VCaP (cell line): Measurements from ENCODE around the gene CALCR.

Experiments
- H3K27ac ChIP-seq: fragments of 450-650 bp; 2 replicates; pipeline ENCODE4 v1.5.1; 2017
- TF ChIP-seq, protein P1 (sequence below): fragments of 450-650 bp; conservative IDR thresholded peaks from 2 replicates; pipeline ENCODE4 v1.5.1; 2017; ENCODE audit warnings: mild to moderate bottlenecking, moderate library complexity

CALCR gene

DNA sequence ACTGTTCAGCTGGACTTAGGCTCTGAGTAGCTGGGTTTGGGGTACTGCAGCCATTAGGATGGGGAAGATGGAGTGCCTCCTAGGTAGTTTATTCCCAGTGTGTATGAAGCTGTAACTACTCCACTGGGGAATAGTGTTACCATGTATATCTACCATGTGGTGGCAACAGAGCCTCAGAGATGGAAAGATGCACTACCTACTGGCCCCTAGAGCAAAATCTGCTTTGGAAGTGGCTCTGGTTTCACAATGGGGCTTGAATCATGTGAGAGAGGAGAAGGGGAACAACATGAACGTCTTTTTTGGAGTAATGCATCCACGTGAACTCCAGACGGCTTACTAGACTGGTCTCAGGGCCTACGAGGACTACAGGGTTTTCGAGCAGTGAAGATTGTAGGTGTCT is 167.3 kb downstream of the CALCR start:
- H3K27ac ChIP-seq = no peak overlapping the region
- TF ChIP-seq, protein P1, sequence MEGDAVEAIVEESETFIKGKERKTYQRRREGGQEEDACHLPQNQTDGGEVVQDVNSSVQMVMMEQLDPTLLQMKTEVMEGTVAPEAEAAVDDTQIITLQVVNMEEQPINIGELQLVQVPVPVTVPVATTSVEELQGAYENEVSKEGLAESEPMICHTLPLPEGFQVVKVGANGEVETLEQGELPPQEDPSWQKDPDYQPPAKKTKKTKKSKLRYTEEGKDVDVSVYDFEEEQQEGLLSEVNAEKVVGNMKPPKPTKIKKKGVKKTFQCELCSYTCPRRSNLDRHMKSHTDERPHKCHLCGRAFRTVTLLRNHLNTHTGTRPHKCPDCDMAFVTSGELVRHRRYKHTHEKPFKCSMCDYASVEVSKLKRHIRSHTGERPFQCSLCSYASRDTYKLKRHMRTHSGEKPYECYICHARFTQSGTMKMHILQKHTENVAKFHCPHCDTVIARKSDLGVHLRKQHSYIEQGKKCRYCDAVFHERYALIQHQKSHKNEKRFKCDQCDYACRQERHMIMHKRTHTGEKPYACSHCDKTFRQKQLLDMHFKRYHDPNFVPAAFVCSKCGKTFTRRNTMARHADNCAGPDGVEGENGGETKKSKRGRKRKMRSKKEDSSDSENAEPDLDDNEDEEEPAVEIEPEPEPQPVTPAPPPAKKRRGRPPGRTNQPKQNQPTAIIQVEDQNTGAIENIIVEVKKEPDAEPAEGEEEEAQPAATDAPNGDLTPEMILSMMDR = no peak

DNA sequence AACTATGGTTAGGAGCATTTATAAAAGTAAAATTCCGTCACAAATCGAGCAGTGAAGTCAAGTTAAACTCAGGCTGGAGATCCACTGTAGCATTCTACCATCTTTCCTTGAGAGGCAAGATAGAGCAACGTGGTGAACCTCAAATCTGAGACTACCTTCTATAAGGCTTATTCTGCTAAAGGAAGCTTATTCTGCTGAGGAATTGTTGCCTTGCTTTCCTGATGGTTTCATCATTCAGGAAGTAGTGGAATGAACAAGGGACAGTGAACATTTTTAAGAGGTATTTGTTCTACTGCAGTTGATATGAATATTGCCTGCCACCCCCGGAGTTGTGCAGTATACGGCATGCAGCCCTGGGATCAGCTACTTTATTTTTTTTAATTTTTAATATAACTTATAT is 171.6 kb downstream of the CALCR start:
- TF ChIP-seq, protein P1 = no peak
- no peak overlapping the region for H3K27ac ChIP-seq

DNA sequence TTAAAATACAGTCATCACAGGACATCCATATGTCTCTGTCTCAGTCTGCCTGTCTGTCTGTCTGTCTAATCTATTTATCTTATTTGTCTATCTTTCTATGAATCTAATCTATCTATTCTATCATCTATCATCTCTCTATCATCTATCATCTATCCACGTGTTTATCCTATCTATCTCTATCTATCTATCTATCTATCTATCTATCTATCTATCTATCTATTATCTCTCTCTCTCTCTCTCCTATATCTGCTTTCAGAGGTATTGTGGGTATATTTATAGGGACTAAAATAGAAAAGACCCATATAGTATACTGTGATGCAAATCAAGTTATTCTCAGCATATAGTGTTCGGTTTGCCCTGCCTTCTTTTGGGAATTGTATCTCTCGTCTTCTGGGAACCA is 174.9 kb downstream of the CALCR start:
- no peak overlapping the region for H3K27ac ChIP-seq
- TF ChIP-seq, protein P1 = no peak

DNA sequence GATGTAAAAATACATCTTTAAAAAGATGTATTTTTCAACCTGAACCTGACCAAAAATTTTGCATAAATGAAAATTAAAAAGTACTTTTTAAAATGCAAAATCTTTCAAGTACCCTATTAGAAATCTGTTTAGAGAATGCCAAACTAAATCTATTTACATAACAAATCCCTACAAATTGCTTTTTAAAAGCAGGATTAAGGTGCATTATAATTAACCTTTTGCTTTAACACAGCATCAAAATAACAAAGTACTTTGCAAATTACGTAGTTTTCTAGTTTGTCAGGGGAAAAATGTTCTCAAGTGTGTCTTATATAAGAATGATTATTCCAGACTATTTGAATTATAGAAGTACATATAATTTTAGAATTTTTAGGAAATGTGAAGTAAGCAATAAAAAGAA is 181.5 kb downstream of the CALCR start:
- no peak overlapping the region for H3K27ac ChIP-seq
- TF ChIP-seq, protein P1 = no peak

DNA sequence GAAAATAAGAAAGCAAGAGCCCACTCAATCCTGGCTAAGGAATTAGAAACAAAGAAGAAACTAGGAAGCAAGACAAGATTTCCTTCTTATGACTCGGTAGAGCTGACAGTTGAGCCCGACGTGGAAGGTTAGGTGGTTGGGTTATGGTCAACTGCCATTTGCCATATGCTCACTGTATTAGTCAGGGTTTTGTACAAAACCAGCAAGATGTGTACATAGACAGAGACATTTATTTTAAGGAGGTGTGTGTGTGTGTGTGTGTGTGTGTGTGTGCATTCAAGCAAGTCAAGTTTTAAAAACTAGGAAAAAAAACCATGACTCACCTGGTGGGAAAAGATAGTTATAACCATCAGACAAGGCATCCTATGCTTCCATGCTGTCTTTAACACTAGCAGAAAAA is 183.9 kb downstream of the CALCR start:
- H3K27ac ChIP-seq = no peak overlapping the region
- TF ChIP-seq, protein P1 = no peak

DNA sequence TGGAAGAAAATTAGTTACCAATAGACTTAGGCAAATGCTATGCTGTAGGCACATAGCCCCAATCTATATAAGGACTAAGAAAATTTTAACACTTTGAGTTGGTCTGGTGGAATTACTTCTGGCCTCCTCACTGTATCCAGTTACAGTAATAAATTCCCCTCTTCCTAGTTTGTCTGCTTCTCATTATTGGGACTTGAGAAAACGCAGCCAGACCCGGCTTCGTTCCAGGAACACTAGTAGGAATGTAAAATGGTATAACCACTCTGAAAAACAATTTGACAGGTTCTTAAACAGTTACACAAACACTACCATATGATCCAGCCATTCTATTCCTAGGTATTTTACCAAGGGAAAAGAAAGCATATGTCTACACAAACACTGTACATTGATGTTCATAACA is 192.2 kb downstream of the CALCR start:
- TF ChIP-seq, protein P1 = no peak
- no peak overlapping the region for H3K27ac ChIP-seq

DNA sequence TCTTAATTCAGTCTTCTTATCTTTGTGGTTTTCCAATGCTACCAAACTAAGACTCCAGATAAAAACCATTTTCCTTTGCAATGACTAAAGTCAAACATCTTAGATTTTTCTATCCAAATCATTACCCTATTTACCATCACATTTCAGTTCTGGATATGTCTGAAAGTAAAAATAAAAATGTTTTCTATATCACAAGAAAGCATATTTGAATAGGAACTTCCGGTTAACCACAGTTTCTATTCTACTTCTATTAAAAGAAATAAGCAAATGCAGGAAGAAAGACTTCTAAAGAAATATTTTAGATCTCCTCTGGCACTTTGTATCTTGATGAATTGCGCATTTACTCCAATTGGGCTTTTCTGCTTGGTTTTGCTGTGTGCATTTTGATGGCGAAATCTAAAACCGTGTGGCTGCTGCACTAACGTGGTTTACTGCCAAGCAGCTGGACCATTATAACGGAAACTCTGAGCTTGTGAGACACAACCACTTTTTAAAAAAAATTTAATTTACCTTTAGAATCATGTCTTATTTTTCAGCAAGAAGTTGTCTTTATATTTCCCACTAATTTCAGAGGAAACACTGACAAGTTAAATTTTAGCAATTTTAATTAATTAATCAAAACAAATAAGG is 196.3 kb downstream of the CALCR start:
- no peak overlapping the region for H3K27ac ChIP-seq
- TF ChIP-seq, protein P1 = no peak
